ENCODE results near the gene PCSK9.

- TF ChIP-seq POLR2A (IDR thresholded peaks at IDR 0.05) (no peak), CTCF (IDR thresholded peaks at IDR 0.05) (no peak)
These were observed 44.9 kb downstream of the PCSK9 start for GRCh38 chr1:55084257-55084656.
